Measurements from ENCODE around the gene CNTNAP2.

DNA sequence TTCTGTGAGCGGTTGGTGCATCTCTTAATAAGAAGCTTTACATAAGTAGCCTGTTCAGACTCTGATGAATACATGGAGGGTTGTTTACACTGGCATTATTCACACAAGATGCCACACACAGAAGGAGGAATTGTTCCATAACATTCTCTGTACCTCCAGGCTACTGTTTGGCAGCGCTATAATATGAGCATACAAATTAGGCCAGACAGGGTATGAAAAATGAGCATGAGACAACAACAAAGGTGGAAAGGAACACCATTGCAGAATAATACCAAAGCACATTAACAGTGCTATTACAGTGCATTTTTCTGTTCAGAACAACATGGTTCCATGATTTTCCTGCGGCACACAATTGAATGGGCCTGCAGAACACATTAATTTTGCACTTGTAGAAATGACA, 2056.8 kb downstream of the CNTNAP2 start:
- TF ChIP-seq, protein P1, sequence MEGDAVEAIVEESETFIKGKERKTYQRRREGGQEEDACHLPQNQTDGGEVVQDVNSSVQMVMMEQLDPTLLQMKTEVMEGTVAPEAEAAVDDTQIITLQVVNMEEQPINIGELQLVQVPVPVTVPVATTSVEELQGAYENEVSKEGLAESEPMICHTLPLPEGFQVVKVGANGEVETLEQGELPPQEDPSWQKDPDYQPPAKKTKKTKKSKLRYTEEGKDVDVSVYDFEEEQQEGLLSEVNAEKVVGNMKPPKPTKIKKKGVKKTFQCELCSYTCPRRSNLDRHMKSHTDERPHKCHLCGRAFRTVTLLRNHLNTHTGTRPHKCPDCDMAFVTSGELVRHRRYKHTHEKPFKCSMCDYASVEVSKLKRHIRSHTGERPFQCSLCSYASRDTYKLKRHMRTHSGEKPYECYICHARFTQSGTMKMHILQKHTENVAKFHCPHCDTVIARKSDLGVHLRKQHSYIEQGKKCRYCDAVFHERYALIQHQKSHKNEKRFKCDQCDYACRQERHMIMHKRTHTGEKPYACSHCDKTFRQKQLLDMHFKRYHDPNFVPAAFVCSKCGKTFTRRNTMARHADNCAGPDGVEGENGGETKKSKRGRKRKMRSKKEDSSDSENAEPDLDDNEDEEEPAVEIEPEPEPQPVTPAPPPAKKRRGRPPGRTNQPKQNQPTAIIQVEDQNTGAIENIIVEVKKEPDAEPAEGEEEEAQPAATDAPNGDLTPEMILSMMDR (IDR thresholded peaks at IDR 0.05): no peak
- no peak for TF ChIP-seq POLR2A (IDR thresholded peaks at IDR 0.05)

Data from uterus (tissue), 2 donors.